Measurements from ENCODE around the gene WDR41.
"Not testable (repeated sequence)": the region's sequence is repeated elsewhere in the genome, so short reads cannot be mapped to it uniquely, and the experiment has no call there.

WDR41 gene

GRCh38 chr5:77398896-77399295, 93.2 kb downstream of the WDR41 start:
- DNase-seq, result no peak

- DNase-seq, result no peak
These were observed 93.7 kb downstream of the WDR41 start for GRCh38 chr5:77398458-77398857.

- no peak for DNase-seq
These were observed 94.3 kb downstream of the WDR41 start for GRCh38 chr5:77397686-77398292.

DNA sequence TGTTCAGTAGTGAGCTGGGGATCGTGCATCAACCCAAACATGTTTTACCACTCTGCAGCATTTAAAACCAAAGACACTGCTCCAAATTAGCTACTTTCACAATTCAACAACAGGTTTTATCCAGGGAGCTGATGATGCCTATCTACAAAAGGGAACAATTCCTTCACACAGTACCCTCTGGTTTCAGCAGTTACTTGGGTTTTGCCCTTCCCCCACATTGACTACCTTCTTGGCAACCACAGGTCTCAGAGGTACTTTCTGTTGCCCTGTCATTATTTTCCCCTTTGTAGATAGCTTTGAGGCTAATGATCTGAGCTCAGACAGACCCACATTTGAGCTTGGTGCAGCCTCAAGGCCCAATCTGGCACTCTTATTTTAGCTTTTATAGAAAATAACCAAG, 96.1 kb downstream of the WDR41 start:
- DNase-seq, result no peak

- no peak for DNase-seq
These were observed 97.9 kb downstream of the WDR41 start for GRCh38 chr5:77394064-77394715.

DNA sequence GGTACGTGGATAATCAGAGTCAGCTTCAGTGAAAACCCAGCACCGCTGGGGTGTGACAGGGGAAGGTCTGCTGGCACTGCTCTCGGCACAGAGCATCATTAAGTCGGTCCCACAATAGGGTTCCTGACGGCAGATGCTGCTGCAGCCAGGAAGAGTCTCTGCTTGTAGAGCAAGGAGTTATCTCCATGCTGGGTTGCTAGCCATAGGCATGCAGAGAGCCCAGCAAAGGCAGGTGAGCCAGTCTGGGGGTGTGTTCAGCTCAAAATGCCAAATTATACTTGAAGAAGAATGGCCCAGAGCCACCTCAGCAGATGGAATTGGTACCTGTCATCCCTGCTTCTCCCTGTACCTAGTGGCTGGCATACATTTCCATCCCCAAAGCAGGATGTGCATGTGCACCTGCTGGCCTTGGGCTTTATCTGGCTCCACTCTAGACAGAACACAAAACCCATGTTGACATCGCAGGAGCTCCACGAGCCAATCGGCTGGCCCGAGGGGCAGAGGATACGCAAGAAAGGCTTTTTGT, 100.8 kb downstream of the WDR41 start:
- no peak for DNase-seq

DNA sequence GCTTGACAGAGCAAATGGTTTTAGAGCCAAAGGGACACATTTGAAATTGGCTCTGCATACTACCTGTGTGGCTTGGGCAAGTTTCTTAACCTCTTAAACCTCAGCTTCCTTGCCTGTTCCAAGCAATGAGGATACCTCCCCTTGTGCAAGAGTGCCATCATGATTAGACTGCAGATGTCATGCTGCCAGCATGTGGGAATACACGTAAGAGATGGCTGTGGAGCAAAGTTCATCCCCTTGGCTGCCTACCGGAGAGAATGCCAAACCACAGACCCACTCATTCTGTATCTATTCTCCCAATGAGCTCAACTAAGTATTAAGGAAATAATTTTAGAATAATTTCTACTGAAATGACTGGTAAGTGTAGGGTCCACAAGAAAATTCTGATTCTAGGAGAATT, 101.3 kb downstream of the WDR41 start:
- DNase-seq, result no peak

GRCh38 chr5:77390221-77390620, 101.9 kb downstream of the WDR41 start:
- no peak for DNase-seq

DNA sequence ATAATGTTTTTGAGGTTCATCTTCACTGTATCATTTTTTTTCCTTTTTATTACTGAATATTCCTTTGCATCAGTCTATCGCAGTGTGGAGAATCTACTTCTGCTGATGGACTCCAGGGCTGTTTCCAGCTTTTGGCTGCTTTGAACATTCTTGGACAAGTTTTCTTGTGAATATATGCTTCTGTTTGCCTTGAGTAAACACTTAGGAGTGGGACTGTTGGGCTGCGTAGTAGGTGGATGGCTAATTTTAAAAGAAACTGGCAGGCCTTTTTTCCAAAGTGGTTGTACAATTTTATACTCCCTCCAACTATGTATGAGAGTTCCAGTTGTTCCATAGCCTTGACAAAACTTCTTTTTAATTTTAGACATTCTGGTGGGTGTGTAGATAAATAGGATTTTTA, 102.4 kb downstream of the WDR41 start:
- no peak for DNase-seq

DNA sequence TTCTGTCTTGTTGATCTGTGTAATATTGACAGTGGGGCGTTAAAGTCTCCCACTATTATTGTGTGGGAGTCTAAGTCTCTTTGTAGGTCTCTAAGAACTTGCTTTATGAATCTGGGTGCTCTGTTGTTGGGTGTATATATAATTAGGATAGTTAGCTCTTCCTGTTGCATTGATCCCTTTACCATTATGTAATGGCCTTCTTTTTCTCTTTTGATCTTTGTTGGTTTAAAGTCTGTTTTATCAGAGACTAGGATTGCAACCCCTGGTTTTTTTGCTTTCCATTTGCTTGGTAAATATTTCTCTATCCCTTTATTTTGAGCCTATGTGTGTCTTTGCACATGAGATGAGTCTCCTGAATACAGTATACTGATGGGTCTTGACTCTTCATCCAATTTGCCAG, 105.8 kb downstream of the WDR41 start:
- DNase-seq, result not testable (repeated sequence)

GRCh38 chr5:77383336-77383735, 108.8 kb downstream of the WDR41 start:
- DNase-seq, result not testable (repeated sequence)

Measured in SHP77 (cell line).